ENCODE results near the gene IFITM5. TPM values are rescaled to one million over a fixed set of nuclear protein-coding genes. Genes with fewer than 3 reads are reported as not detected.
"Not testable (repeated sequence)": the region's sequence is repeated elsewhere in the genome, so short reads cannot be mapped to it uniquely, and the experiment has no call there.

IFITM5 gene
- total RNA-seq, 1 experiment from 2014 or later: not detected

- in situ Hi-C loops (cut with HindIII; ENCODE audit: low pct_unique_long_range_greater_than_20kb, low sequenced_read_pairs): no loop called here
Observed at GRCh38 chr11:279040-279965, 20.0 kb downstream of the IFITM5 start.

GRCh38 chr11:278001-278951 lies 21.1 kb downstream of the IFITM5 start, which contains the start of gene NLRP6:
TSS of gene NLRP6 (plus strand) at chr11:278407. CDS start at chr11:278570, 163 bp downstream.
- DNase-seq (ENCODE audit: low read depth): no peak
- in situ Hi-C loops (cut with HindIII; ENCODE audit: low pct_unique_long_range_greater_than_20kb, low sequenced_read_pairs): no loop called here

More at GRCh38 chr11:279040-279965, 20.0 kb downstream of the IFITM5 start:
- DNase-seq (ENCODE audit: low read depth): no peak

GRCh38 chr11:276219-276618 lies 23.1 kb downstream of the IFITM5 start:
- no peak for DNase-seq (ENCODE audit: low read depth)
- in situ Hi-C loops (cut with HindIII; ENCODE audit: low pct_unique_long_range_greater_than_20kb, low sequenced_read_pairs): no loop called here

GRCh38 chr11:272931-273198 lies 26.5 kb downstream of the IFITM5 start:
- in situ Hi-C loops (cut with HindIII; ENCODE audit: low pct_unique_long_range_greater_than_20kb, low sequenced_read_pairs): no loop called here
- DNase-seq (ENCODE audit: low read depth): no peak

- no peak for DNase-seq (ENCODE audit: low read depth)
- in situ Hi-C loops (cut with HindIII; ENCODE audit: low pct_unique_long_range_greater_than_20kb, low sequenced_read_pairs): no loop called here
Observed at GRCh38 chr11:272195-272930, 27.0 kb downstream of the IFITM5 start.

- in situ Hi-C loops (cut with HindIII; ENCODE audit: low pct_unique_long_range_greater_than_20kb, low sequenced_read_pairs): no loop called here
- no peak for DNase-seq (ENCODE audit: low read depth)
Observed at GRCh38 chr11:271319-271715, 28.0 kb downstream of the IFITM5 start.

GRCh38 chr11:270451-271318 lies 28.6 kb downstream of the IFITM5 start:
- in situ Hi-C loops (cut with HindIII; ENCODE audit: low pct_unique_long_range_greater_than_20kb, low sequenced_read_pairs): no loop called here
- no peak for DNase-seq (ENCODE audit: low read depth)

- DNase-seq (ENCODE audit: low read depth): no peak
- in situ Hi-C loops (cut with HindIII; ENCODE audit: low pct_unique_long_range_greater_than_20kb, low sequenced_read_pairs): no loop called here
Observed at GRCh38 chr11:269146-269890, 30.0 kb downstream of the IFITM5 start.

- in situ Hi-C loops (cut with HindIII; ENCODE audit: low pct_unique_long_range_greater_than_20kb, low sequenced_read_pairs); DNase-seq (ENCODE audit: low read depth): not testable (repeated sequence)
Observed at GRCh38 chr11:268716-269145, 30.6 kb downstream of the IFITM5 start.

GRCh38 chr11:267491-267994 lies 31.8 kb downstream of the IFITM5 start:
- in situ Hi-C loops (cut with HindIII; ENCODE audit: low pct_unique_long_range_greater_than_20kb, low sequenced_read_pairs): no loop called here
- DNase-seq (ENCODE audit: low read depth): peak; percentile 54

- in situ Hi-C loops (cut with HindIII; ENCODE audit: low pct_unique_long_range_greater_than_20kb, low sequenced_read_pairs): no loop called here
Observed at GRCh38 chr11:266676-267439, 32.5 kb downstream of the IFITM5 start.

GRCh38 chr11:261624-262023 lies 37.7 kb downstream of the IFITM5 start:
- in situ Hi-C loops (cut with HindIII; ENCODE audit: low pct_unique_long_range_greater_than_20kb, low sequenced_read_pairs): no loop called here
- DNase-seq (ENCODE audit: low read depth): no peak

More at GRCh38 chr11:266676-267439, 32.5 kb downstream of the IFITM5 start:
- DNase-seq (ENCODE audit: low read depth): peak; percentile 34

GRCh38 chr11:259413-259812 lies 39.9 kb downstream of the IFITM5 start:
- in situ Hi-C loops (cut with HindIII; ENCODE audit: low pct_unique_long_range_greater_than_20kb, low sequenced_read_pairs): no loop called here
- no peak for DNase-seq (ENCODE audit: low read depth)

GRCh38 chr11:257766-258493 lies 41.4 kb downstream of the IFITM5 start:
- no peak for DNase-seq (ENCODE audit: low read depth)
- in situ Hi-C loops (cut with HindIII; ENCODE audit: low pct_unique_long_range_greater_than_20kb, low sequenced_read_pairs): no loop called here

- DNase-seq (ENCODE audit: low read depth): no peak
- in situ Hi-C loops (cut with HindIII; ENCODE audit: low pct_unique_long_range_greater_than_20kb, low sequenced_read_pairs): no loop called here
Observed at GRCh38 chr11:256952-257737, 42.2 kb downstream of the IFITM5 start.

Measured in Caki2 (cell line).